Measurements from ENCODE around the gene VCPKMT. TPM values are rescaled to one million over a fixed set of nuclear protein-coding genes. Genes with fewer than 3 reads are reported as not detected.

VCPKMT gene
- total RNA-seq, result 10 to 100 TPM; 14.0 to 24.6 TPM

DNA sequence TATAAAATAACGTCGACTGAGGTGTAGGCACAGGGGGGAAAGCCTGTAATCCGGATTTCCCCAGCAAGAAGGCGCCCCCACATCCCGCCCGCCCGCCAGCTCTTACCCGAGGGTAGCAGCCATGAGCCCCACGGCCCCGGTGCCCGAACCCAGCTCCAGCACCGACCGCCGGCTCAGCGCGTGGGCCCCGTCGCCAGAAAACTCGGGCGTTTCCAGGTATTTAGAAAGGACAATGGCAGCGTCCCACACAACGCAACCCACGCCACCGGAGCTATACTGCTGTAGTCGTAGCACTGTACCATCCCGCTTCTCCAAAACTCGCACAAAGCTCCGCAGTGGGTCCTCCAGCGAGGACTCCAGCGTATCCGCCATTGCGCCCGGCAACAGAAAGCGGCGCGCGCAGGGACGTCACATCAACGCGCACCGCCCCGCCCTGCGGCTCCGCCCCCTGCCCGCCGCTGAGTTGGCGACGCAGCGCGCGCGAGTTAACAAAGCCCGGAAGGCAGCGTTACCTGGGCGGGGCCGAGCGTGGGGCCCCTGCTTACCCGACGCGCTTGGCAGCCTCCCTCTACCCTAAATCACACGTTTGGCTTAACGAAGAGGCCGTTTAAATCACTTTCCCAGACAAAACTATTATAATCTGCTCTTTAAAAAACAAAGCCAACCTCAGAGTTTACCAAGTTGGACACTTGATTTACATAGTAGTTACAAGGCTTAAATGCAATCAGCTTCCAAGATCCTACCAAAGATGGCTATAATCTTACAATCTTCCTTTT lies at the start of gene VCPKMT:
TSS of gene VCPKMT (minus strand) at position 392 of the 776 bp plus-strand sequence. CDS start at position 372, 20 bp downstream.
- Mint-ChIP-seq H3K36me3 (peaks cover 10% of the 10 kb centered on the region), H3K27ac (peak within 1 kb of the TSS; percentile 88 to 96), H3K27me3 (no peaks in the 10 kb centered on the region), H3K9me3 (no peaks in the 10 kb centered on the region), H3K4me1 (ENCODE audit: low read depth in 2 of 2) (peaks cover 15 to 21% of the 10 kb centered on the region in 2 donors), H3K4me3 (peak within 1 kb of the TSS; percentile 88)
- ATAC-seq (peak; percentile 100), DNase-seq (ENCODE audit: low spot score) (peak; percentile 96)

DNA sequence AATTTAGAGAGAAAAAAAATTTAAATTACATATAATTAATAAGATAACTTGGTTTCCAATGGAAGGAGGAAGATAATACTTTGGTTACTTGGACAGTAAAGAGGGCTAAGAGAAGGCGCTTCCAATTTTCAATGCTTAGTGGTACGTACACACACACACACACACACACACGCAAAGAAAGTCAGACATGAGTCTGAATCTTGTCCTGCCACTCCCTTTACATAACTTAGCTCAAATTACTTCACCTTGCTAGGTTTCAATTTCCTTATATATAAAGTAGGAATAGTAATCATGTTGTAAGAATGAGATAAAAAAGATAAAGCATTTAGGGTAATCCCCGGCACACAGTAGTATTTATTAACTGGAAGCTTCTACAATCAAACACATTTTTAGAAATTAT lies 39.7 kb upstream of the VCPKMT start:
- no peak for ATAC-seq
- no peaks in the 10 kb centered on the region for H3K9me3 Mint-ChIP-seq
- H3K27me3 Mint-ChIP-seq, result no peaks in the 10 kb centered on the region
- DNase-seq (ENCODE audit: low spot score), result no peak
- no peak overlapping the region for H3K27ac Mint-ChIP-seq
- H3K4me3 Mint-ChIP-seq, result no peak overlapping the region
- peaks cover 13% of the 10 kb centered on the region for H3K36me3 Mint-ChIP-seq
- peaks cover 0 to 4% of the 10 kb centered on the region in 2 donors for H3K4me1 Mint-ChIP-seq (ENCODE audit: low read depth in 2 of 2)

DNA sequence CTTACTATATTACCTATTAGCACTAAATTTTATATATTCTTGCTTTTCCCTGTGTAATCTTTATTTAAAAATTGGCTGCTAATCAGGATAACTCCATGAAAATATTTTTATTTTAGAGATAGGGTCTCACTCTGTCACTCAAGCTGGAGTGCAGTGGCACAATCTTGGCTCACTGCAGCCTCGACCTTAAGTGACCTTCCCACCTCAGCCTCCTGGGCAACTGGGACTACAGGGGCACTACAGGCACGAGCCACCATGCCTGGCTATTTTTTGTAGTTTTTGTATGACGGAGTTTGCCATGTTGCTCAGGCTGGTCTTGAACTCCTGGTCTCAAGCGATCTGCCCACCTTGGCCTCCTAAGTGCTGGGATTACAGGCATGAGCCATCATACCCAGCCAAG lies 32.4 kb upstream of the VCPKMT start:
- H3K27me3 Mint-ChIP-seq, result no peaks in the 10 kb centered on the region
- H3K4me1 Mint-ChIP-seq (ENCODE audit: low read depth in 2 of 2), result peaks cover 0 to under 1% of the 10 kb centered on the region in 2 donors
- DNase-seq (ENCODE audit: low spot score) (no peak), ATAC-seq (no peak)
- no peak overlapping the region for H3K27ac Mint-ChIP-seq
- no peaks in the 10 kb centered on the region for H3K9me3 Mint-ChIP-seq
- H3K36me3 Mint-ChIP-seq, result peaks cover 5% of the 10 kb centered on the region
- H3K4me3 Mint-ChIP-seq, result no peak overlapping the region

DNA sequence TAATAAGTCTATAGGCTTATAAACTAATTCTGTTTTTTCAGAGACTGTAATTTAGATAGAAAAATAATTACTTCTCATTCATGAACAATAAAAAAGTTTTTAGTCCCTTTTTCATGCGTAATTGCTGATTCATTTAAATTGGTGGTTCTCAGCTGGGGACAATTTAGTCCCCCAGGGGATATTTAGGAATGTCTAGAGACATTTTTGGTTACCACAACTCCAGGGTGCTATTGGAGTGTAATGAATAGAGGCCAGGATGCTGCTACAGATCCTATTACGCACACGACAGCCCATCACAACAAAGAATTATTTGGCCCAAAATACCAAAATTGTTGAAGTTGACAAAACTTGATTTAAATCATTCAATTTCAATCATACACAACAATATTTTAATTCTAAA lies 22.8 kb upstream of the VCPKMT start:
- Mint-ChIP-seq H3K4me1 (ENCODE audit: low read depth in 2 of 2) (no peaks in the 10 kb centered on the region), H3K9me3 (no peaks in the 10 kb centered on the region), H3K27ac (no peak overlapping the region), H3K27me3 (no peaks in the 10 kb centered on the region), H3K4me3 (no peak overlapping the region), H3K36me3 (no peaks in the 10 kb centered on the region)
- ATAC-seq, result no peak
- DNase-seq (ENCODE audit: low spot score), result no peak

DNA sequence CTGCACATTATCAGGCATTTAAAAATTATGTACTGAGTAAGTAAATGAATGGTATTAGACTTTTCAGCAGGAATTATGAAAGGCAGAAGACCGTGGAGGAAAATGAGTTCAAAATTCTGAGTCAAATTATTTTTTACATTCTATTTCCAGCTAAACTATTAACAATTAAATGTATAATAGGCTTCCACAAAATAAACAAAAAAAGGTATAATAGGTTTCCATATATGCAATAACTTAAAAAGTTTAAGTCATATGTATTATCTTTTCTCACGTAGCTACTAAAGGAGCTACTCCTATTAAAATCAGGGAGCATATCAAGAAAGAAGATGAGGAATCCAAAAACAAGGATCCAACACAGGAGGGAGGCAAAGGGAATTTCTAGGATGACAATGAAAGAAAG lies 11.4 kb upstream of the VCPKMT start:
- Mint-ChIP-seq H3K36me3 (peaks cover 22% of the 10 kb centered on the region), H3K27me3 (no peaks in the 10 kb centered on the region), H3K4me1 (ENCODE audit: low read depth in 2 of 2) (peaks cover 3 to 10% of the 10 kb centered on the region in 2 donors), H3K9me3 (no peaks in the 10 kb centered on the region), H3K27ac (peak overlapping the region in 1 of 2 donors; percentile 47), H3K4me3 (no peak overlapping the region)
- ATAC-seq (no peak), DNase-seq (ENCODE audit: low spot score) (no peak)

DNA sequence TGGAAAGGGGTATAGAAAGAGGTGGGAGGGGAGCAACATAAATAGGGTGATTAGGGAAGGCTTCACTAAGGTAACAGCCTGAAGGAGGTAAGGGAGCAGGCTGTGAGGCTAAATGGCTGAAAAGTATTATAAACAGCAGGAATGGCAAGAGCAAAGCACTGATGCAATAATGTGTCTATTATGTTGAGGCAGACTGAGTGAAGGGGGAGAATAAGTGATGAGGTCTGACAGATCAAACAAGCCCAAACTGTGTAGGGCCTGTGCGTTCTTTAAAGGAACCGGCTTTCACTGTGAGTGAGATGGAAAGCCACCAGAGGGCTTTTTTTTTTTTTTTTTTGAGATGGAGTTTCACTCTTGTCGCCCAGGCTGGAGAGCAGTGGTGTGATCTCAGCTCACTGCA lies 6.7 kb upstream of the VCPKMT start:
- H3K4me1 Mint-ChIP-seq (ENCODE audit: low read depth in 2 of 2), result peaks cover 3 to 4% of the 10 kb centered on the region in 2 donors
- no peak overlapping the region for H3K4me3 Mint-ChIP-seq
- H3K9me3 Mint-ChIP-seq, result no peaks in the 10 kb centered on the region

DNA sequence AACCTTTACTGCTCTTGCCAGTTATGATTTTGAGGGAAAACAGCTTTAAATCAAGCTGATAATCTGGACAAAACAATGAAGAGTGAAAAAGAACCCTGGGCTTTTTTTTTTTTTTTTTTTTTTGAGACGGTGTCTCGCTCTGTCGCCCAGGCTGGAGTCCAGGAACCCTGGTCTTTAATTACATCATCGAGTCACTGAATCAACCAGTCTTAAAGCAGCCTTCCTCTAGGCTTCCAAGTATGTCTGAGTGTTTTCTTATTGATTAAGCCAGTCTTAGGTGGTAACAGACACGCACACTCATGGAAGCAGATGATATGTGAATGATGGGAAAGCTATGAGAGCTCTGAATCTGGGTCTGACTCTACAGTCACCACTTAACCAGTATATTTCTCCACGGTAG lies 5.9 kb upstream of the VCPKMT start:
- Mint-ChIP-seq H3K9me3 (no peaks in the 10 kb centered on the region), H3K4me1 (ENCODE audit: low read depth in 2 of 2) (peaks cover 0 to 4% of the 10 kb centered on the region in 2 donors), H3K27me3 (no peaks in the 10 kb centered on the region), H3K4me3 (no peak overlapping the region), H3K36me3 (peaks cover 7% of the 10 kb centered on the region), H3K27ac (no peak overlapping the region)
- no peak for ATAC-seq
- DNase-seq (ENCODE audit: low spot score), result no peak

More for the DNA sequence above, 6.7 kb upstream of the VCPKMT start:
- ATAC-seq (no peak), DNase-seq (ENCODE audit: low spot score) (no peak)
- Mint-ChIP-seq H3K36me3 (peaks cover 8% of the 10 kb centered on the region), H3K27ac (no peak overlapping the region), H3K27me3 (no peaks in the 10 kb centered on the region)

DNA sequence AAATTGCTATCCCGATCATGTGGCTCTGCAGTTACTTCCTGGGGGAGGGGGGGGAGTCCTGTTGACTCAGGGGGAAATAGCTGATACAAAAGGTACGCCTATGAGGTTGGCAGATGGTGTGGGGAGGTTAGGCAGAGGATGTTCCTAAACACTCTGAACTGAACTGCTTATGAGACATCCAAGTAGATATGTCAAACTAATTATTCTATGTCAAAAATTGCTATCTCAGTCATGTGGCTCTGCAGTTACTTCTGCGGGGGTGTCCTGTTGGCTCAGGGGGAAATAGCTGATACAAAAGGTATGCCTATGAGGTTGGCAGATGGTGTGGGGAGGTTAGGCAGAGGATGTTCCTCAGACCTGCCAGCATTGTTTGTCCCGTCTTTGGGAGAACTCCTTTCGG lies 5.1 kb upstream of the VCPKMT start:
- H3K36me3 Mint-ChIP-seq, result peaks cover 7% of the 10 kb centered on the region
- no peak overlapping the region for H3K4me3 Mint-ChIP-seq
- H3K27ac Mint-ChIP-seq, result peak overlapping the region in 1 of 2 donors; percentile 41
- ATAC-seq (no peak), DNase-seq (ENCODE audit: low spot score) (no peak)
- H3K4me1 Mint-ChIP-seq (ENCODE audit: low read depth in 2 of 2), result peaks cover 6 to 9% of the 10 kb centered on the region in 2 donors
- no peaks in the 10 kb centered on the region for H3K27me3 Mint-ChIP-seq
- H3K9me3 Mint-ChIP-seq, result no peaks in the 10 kb centered on the region

DNA sequence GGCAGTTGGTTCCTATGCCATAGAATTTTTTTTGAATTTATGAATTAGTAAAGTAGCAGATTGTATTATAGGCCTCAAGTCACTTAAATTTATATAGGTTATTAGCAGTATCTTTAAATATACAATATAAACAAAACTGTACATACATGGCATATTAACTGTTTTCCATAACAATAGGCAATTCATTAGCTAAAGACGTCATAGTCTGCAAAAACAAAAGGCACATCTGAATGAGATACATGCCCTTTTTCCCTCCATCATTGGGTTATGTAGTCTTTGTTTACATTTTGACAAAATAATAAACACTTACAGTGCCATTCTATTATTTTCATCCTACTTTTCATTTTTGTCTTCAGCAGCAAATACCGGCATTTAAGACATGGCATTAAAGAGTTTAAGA lies 1.1 kb upstream of the VCPKMT start:
- Mint-ChIP-seq H3K36me3 (peaks cover 10% of the 10 kb centered on the region), H3K27me3 (no peaks in the 10 kb centered on the region), H3K4me1 (ENCODE audit: low read depth in 2 of 2) (peaks cover 14 to 21% of the 10 kb centered on the region in 2 donors), H3K4me3 (no peak overlapping the region), H3K9me3 (no peaks in the 10 kb centered on the region), H3K27ac (peak overlapping the region in 1 of 2 donors; percentile 88)
- DNase-seq (ENCODE audit: low spot score) (no peak), ATAC-seq (no peak)

DNA sequence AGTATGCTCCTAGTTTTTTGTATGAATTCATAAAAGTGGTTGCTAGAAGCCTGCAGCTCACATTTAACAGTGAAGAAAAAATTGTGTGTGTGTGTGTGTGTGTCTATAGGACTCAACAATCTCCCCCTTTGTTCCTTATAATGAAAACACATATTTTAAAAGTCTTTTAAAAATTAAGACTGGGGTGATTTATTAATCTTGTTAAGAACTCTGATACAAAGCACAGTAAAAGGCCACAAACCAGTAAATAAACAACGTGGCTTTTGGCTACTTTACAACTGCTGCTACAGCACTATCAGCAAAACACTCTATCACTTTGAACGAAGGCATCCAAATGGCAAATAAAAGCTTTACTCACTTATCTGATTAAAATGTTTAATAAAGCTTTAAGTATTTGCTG lies 594 bp upstream of the VCPKMT start:
- peak overlapping the region; percentile 88 for H3K4me3 Mint-ChIP-seq
- no peak for ATAC-seq
- H3K9me3 Mint-ChIP-seq, result no peaks in the 10 kb centered on the region
- H3K36me3 Mint-ChIP-seq, result peaks cover 10% of the 10 kb centered on the region
- H3K27ac Mint-ChIP-seq, result peak overlapping the region; percentile 88 to 96
- DNase-seq (ENCODE audit: low spot score), result no peak
- no peaks in the 10 kb centered on the region for H3K27me3 Mint-ChIP-seq
- peaks cover 14 to 21% of the 10 kb centered on the region in 2 donors for H3K4me1 Mint-ChIP-seq (ENCODE audit: low read depth in 2 of 2)

DNA sequence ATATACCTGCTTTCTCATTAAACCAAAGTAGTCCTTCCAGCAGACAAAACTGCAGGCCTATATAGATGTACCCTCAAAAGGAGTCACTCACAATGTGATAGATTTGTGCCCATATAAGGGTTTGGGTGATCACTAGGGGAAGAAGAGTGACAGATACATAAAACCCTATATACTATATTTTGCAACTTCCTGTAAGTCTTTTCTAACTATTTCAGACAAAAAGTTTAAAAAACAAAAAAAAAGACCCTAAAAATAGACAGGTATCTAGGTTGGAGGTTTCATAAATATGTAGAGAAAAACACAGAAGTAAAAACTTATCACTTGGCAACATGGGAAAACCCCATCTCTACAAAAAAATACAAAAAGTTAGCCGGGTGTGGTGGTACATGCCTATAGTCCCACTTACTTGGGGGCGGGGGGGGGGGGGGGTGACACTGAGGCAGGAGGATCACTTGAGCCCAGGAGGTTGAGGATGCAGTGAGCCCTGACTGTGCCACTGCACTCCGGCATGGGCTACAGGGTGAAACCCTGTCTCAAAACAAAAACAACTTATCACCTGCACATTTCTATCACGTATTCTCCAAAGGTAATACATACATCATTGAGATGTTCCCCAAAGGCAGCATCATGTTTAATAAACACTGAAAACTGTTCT lies 2.9 kb downstream of the VCPKMT start:
- no peaks in the 10 kb centered on the region for H3K9me3 Mint-ChIP-seq
- peaks cover 15% of the 10 kb centered on the region for H3K36me3 Mint-ChIP-seq
- ATAC-seq, result no peak
- peak overlapping the region; percentile 47 for H3K4me3 Mint-ChIP-seq
- peak overlapping the region; percentile 59 to 77 for H3K27ac Mint-ChIP-seq
- DNase-seq (ENCODE audit: low spot score), result no peak
- no peaks in the 10 kb centered on the region for H3K27me3 Mint-ChIP-seq
- peaks cover 25 to 28% of the 10 kb centered on the region in 2 donors for H3K4me1 Mint-ChIP-seq (ENCODE audit: low read depth in 2 of 2)

DNA sequence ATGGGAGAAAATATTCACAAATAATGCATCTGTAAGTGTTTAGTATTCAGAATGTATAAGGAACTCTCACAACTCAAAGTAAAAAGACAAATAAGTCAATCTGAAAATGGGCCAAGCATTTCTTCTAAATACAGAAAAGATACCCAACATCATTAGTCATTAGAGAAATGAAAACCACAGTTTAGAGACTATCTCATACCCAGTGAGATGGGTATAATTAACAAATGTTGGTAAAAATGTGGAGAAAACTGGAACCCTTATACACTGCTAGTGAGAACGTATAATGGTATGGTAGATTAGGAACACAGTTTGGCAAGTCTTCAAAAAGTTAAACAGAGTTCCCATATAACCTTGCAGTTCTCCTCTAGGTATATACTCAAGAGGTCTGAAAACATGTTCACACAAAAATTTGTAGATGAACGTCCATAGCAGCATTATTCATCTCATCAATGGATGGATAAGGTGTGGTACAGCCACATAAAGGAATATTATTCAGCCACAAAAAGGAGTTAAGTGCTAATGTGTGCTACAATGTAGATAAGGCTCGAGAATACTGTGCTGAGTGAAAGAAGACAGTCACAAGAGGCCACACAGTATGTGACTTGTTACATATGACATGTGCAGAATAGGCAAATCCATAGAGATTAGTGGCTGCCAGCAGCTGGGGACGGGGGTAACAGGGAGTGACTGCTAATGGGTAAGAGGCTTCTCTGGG lies 5.9 kb downstream of the VCPKMT start:
- H3K4me3 Mint-ChIP-seq, result peak overlapping the region; percentile 53
- no peaks in the 10 kb centered on the region for H3K9me3 Mint-ChIP-seq
- ATAC-seq, result peak in 1 of 2 donors; percentile 75
- peak overlapping the region; percentile 54 to 59 for H3K27ac Mint-ChIP-seq
- DNase-seq (ENCODE audit: low spot score), result no peak
- H3K27me3 Mint-ChIP-seq, result no peaks in the 10 kb centered on the region
- H3K4me1 Mint-ChIP-seq (ENCODE audit: low read depth in 2 of 2), result peaks cover 15 to 19% of the 10 kb centered on the region in 2 donors
- peaks cover 12% of the 10 kb centered on the region for H3K36me3 Mint-ChIP-seq

DNA sequence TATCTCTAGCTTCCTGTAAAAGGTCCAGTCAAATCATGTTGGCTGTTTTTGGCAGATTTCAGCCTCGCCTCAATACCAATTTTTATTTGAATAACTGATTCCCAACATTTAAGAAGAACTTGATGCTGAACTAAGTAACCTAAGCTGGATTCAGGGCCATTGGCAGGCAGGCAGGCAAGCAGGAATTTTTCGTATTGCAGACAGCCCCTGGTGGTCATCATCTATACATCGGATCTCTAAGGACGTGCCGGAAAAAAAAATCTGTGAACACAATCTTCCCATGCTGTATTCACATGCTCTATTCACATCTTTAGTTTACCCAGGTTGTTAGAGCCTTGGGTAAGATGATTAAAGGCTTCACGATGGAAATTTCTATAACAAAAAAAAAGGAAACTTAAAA lies 7.0 kb downstream of the VCPKMT start:
- no peak for DNase-seq (ENCODE audit: low spot score)
- ATAC-seq, result no peak
- Mint-ChIP-seq H3K27me3 (no peaks in the 10 kb centered on the region), H3K4me3 (no peak overlapping the region), H3K9me3 (no peaks in the 10 kb centered on the region), H3K36me3 (peaks cover 10% of the 10 kb centered on the region), H3K27ac (peak overlapping the region in 1 of 2 donors; percentile 54), H3K4me1 (ENCODE audit: low read depth in 2 of 2) (peaks cover 15 to 19% of the 10 kb centered on the region in 2 donors)

DNA sequence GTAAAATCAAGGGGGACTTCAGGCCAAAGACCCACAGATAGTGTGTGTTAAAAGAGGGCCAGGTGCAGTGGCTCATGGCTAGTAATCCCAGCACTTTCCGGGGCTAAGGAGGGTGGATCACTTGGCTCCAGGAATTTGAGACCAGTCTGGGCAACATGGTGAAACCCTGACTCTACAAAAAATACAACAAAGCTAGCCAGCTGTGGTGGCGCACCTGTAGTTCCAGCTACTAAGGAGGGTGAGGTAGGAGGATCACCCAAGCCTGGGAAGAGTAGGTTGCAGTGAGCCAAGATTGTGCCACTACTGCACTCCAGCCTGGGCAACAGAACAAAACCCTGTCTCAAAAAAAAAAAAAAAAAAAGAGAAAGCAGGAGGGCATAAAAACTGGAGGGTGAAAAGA lies 8.5 kb downstream of the VCPKMT start:
- H3K9me3 Mint-ChIP-seq, result no peaks in the 10 kb centered on the region
- peaks cover 19 to 21% of the 10 kb centered on the region in 2 donors for H3K4me1 Mint-ChIP-seq (ENCODE audit: low read depth in 2 of 2)
- no peaks in the 10 kb centered on the region for H3K27me3 Mint-ChIP-seq
- no peak for ATAC-seq
- DNase-seq (ENCODE audit: low spot score), result no peak
- H3K27ac Mint-ChIP-seq, result peak overlapping the region; percentile 15 to 83
- peaks cover 5% of the 10 kb centered on the region for H3K36me3 Mint-ChIP-seq
- no peak overlapping the region for H3K4me3 Mint-ChIP-seq

Data from natural killer cell treated with Interleukin-12 subunit alpha and Interleukin-12 subunit beta and Interleukin-15 and Interleukin-18, amount 100 ng/mL, for 72 hours (primary cell).